Spinal cord (tissue), 4 donors: Measurements from ENCODE around the gene MORF4L1. TPM values are rescaled to one million over a fixed set of nuclear protein-coding genes. Genes with fewer than 3 reads are reported as not detected.

Experiments used
- polyA plus RNA-seq, 2 donors: library from polyadenylated mRNA; unstranded; fragments of 120-200 nt; gene quantifications; one replicate each; pipeline ENCODE4 v1.2.1, GENCODE V29; 2013; ENCODE audit not compliant: insufficient read length in 2 of 2
- small RNA-seq: library from RNA; depleted of rRNA; stranded (forward); fragments of <200 nt; gene quantifications from one replicate; pipeline ENCODE3, GENCODE V24; 2014; ENCODE audit warnings: low replicate concordance
- total RNA-seq, 2 donors: library from RNA; depleted of rRNA in 1 of 2; stranded (reverse); fragments of 120-200 nt in 1 of 2; fragments of >200 nt in 1 of 2; gene quantifications; one replicate each; pipeline versions ENCODE4 v1.2.3 to v1.2.4, GENCODE V29; 2013 to 2014

MORF4L1 gene
- total and polyA plus RNA-seq, 4 donors: 468 to 713 (median 648) TPM

Small RNA genes lying within 50 kb of the gene (small RNA-seq; reads per million reads assigned to genes)
- gene RNU6-415P: not detected

Other genes with a start within 250 kb of the MORF4L1 start
- 1 to 10 TPM in 1 of 2 donors, under 1 TPM in 1; 0.33 to 1.4 TPM for gene CHRNB4, start 231.7 kb upstream of the MORF4L1 start, total RNA-seq
- gene CHRNB4, start 231.7 kb upstream of the MORF4L1 start, polyA plus RNA-seq: 1 to 10 TPM; 2.9 to 3.3 TPM
- gene ADAMTS7, start 61.4 kb upstream of the MORF4L1 start, total RNA-seq: 1 to 10 TPM; 4.9 to 7.6 TPM
- 10 to 100 TPM; 13.5 to 20.4 TPM for gene ADAMTS7, start 61.4 kb upstream of the MORF4L1 start, polyA plus RNA-seq
- gene CTSH, start 72.2 kb downstream of the MORF4L1 start, total RNA-seq: 10 to 100 TPM; 57.9 to 94.2 TPM
- gene CTSH, start 72.2 kb downstream of the MORF4L1 start, polyA plus RNA-seq: 10 to 100 TPM; 33.6 to 39.9 TPM
- 10 to 100 TPM in 1 of 2 donors, 1 to 10 TPM in 1; 4.9 to 22.0 TPM for gene RASGRF1, start 217.9 kb downstream of the MORF4L1 start, total RNA-seq
- 10 to 100 TPM; 34.1 to 42.0 TPM for gene RASGRF1, start 217.9 kb downstream of the MORF4L1 start, polyA plus RNA-seq